Peyer's patch (tissue), 4 donors: ENCODE results near the gene ZNF692.

ENCODE experiments used
- CTCF ChIP-seq, 6 experiments: fragments of 450-650 bp in 4 of 6; fragments of 200-600 bp in 2 of 6; sonication (generic) in 1 of 6; IDR thresholded peaks; one replicate each; pipeline ENCODE4 v1.5.1; 2017 to 2019; ENCODE audit warnings: antibody characterized with exemption in 6 of 6, mild to moderate bottlenecking in 3 of 6, moderate library complexity in 1 of 6
- POLR2A ChIP-seq, 2 donors: fragments of 450-650 bp; IDR thresholded peaks; one replicate each; pipeline ENCODE4 v1.5.1; 2017; ENCODE audit warnings: antibody characterized with exemption in 2 of 2, mild to moderate bottlenecking in 2 of 2, moderate library complexity in 2 of 2

- no peak for TF ChIP-seq CTCF (IDR thresholded peaks at IDR 0.05)
- no peak for TF ChIP-seq POLR2A (IDR thresholded peaks at IDR 0.05)
These were observed 44.5 kb downstream of the ZNF692 start for GRCh38 chr1:248814351-248814750.
